GM12891 (cell line): Measurements from ENCODE around the gene PTPN23.

Source experiments
- POLR2AphosphoS5 ChIP-seq: IDR thresholded peaks from 2 replicates; pipeline ENCODE4 v1.6.1; 2011; ENCODE audit warnings: low read depth, low read length, control low read depth
- SPI1 ChIP-seq: IDR thresholded peaks from 2 replicates; pipeline ENCODE4 v1.6.1; 2011; ENCODE audit warnings: low read depth, low read length, control low read depth

- TF ChIP-seq POLR2AphosphoS5 (no peak), SPI1 (no peak)
These were observed 43.9 kb downstream of the PTPN23 start for GRCh38 chr3:47424434-47425382.
